ENCODE measurements around the gene ANP32A. TPM values are rescaled to one million over a fixed set of nuclear protein-coding genes. Genes with fewer than 3 reads are reported as not detected.
A peak's percentile ranks its signal among the peaks of the same experiment; 100 is the strongest.

Gene ANP32A
- total and polyA plus RNA-seq, 8 donors, result 34.4 to 112 (median 68.7) TPM

- 72 to 82% (median 73%) methylated on average over 17 of the region's 17 CpGs for WGBS, 5 donors
- TF ChIP-seq EP300 (IDR thresholded peaks at IDR 0.05) (no peak), POLR2AphosphoS5 (IDR thresholded peaks at IDR 0.05) (no peak)
- H3K36me3 ChIP-seq, result peaks cover 23 to 96% (median 93%) of the 10 kb centered on the region in 4 donors
- intact Hi-C loops (cut with DNase I; ENCODE audit: low total_unique reads), result loop anchor here (5.0 kb wide), 1 partner anchor 95 kb away; no protein-coding TSS in a partner anchor
- peak overlapping the region in 3 of 5 donors; percentile 24 to 67 (median 61) for H3K27ac ChIP-seq
- peak overlapping the region in 1 of 4 donors; percentile 4 for H3K4me3 ChIP-seq
- H3K27me3 ChIP-seq, result no peaks in the 10 kb centered on the region
- H3K9me3 ChIP-seq, result no peaks in the 10 kb centered on the region
- DNase-seq, result peak in 1 of 2 donors; percentile 69
- peaks cover 21 to 48% (median 28%) of the 10 kb centered on the region in 4 donors for H3K4me1 ChIP-seq
Observed at GRCh38 chr15:68781766-68782588, 38.7 kb downstream of the ANP32A start.

DNA sequence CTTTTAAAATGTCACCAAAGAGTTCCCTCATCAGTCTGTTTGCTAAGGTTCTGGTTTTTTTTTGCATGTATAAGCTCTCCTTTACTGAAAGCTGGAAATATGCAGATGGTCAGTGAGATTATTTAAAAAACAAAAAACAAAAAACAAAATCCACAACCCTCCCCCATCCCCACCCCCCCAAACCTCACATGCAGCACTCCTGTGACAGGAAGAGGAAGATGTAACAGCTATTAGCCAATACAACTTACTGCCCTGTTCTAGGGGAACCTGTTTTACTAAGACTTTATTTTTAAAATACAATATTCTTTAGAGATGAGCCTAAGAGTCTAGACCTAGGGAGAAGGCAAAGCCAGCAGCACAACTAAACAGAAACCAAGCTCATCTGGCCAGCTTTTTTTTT lies 39.5 kb downstream of the ANP32A start:
- no peaks in the 10 kb centered on the region for H3K9me3 ChIP-seq
- no peaks in the 10 kb centered on the region for H3K27me3 ChIP-seq
- H3K27ac ChIP-seq, result peak overlapping the region in 3 of 5 donors; percentile 24 to 67 (median 61)
- H3K4me1 ChIP-seq, result peaks cover 15 to 50% (median 26%) of the 10 kb centered on the region in 4 donors
- DNase-seq, result no peak
- H3K4me3 ChIP-seq, result peak overlapping the region in 1 of 4 donors; percentile 4
- intact Hi-C loops (cut with DNase I; ENCODE audit: low total_unique reads), result loop anchor here (5.0 kb wide), 1 partner anchor 96 kb away; no protein-coding TSS in a partner anchor
- peaks cover 23 to 88% (median 86%) of the 10 kb centered on the region in 4 donors for H3K36me3 ChIP-seq
- TF ChIP-seq POLR2AphosphoS5 (IDR thresholded peaks at IDR 0.05) (no peak), EP300 (IDR thresholded peaks at IDR 0.05) (no peak), POLR2A (IDR thresholded peaks at IDR 0.05) (no peak)
- TF ChIP-seq, protein P1, sequence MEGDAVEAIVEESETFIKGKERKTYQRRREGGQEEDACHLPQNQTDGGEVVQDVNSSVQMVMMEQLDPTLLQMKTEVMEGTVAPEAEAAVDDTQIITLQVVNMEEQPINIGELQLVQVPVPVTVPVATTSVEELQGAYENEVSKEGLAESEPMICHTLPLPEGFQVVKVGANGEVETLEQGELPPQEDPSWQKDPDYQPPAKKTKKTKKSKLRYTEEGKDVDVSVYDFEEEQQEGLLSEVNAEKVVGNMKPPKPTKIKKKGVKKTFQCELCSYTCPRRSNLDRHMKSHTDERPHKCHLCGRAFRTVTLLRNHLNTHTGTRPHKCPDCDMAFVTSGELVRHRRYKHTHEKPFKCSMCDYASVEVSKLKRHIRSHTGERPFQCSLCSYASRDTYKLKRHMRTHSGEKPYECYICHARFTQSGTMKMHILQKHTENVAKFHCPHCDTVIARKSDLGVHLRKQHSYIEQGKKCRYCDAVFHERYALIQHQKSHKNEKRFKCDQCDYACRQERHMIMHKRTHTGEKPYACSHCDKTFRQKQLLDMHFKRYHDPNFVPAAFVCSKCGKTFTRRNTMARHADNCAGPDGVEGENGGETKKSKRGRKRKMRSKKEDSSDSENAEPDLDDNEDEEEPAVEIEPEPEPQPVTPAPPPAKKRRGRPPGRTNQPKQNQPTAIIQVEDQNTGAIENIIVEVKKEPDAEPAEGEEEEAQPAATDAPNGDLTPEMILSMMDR (IDR thresholded peaks at IDR 0.05), result no peak

DNA sequence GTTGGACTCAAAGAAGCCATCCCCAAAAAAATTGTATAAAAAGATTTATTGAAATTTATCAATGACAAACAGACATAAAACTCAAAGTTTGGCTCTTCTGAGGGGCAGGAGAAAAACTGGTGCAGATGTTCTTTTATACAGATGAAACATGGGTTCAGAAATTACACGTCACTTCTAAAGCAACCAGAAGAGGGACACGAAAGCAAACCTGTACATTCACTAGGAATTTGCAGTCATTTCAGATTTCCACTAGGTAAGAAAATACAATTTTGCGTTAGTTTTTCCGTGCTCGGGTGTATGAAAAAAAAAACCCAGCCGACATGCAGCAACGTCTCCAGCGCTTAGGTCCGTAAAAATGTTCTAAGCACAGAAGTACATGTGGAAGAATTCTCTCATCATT lies 41.8 kb downstream of the ANP32A start:
- intact Hi-C loops (cut with DNase I; ENCODE audit: low total_unique reads), result no loop called here
- peak in 1 of 2 donors; percentile 10 for DNase-seq
- H3K27ac ChIP-seq, result no peak overlapping the region
- H3K36me3 ChIP-seq, result peaks cover 16 to 67% (median 65%) of the 10 kb centered on the region in 4 donors
- no peak overlapping the region for H3K4me3 ChIP-seq
- 86 to 90% (median 86%) methylated on average over 9 of the region's 9 CpGs for WGBS, 5 donors
- H3K9me3 ChIP-seq, result no peaks in the 10 kb centered on the region
- TF ChIP-seq EP300 (IDR thresholded peaks at IDR 0.05), result no peak
- no peak for TF ChIP-seq POLR2A (IDR thresholded peaks at IDR 0.05)
- TF ChIP-seq POLR2AphosphoS5 (IDR thresholded peaks at IDR 0.05), result no peak
- TF ChIP-seq, protein P1 (IDR thresholded peaks at IDR 0.05), result no peak
- peaks cover under 1 to 38% (median 13%) of the 10 kb centered on the region in 4 donors for H3K4me1 ChIP-seq
- no peaks in the 10 kb centered on the region for H3K27me3 ChIP-seq

- 83 to 92% (median 91%) methylated on average over 10 of the region's 10 CpGs for WGBS, 5 donors
- intact Hi-C loops (cut with DNase I; ENCODE audit: low total_unique reads), result no loop called here
- TF ChIP-seq POLR2A (IDR thresholded peaks at IDR 0.05), result no peak
- no peak for TF ChIP-seq EP300 (IDR thresholded peaks at IDR 0.05)
- TF ChIP-seq, protein P1 (IDR thresholded peaks at IDR 0.05), result no peak
- H3K4me1 ChIP-seq, result peaks cover 0 to 19% (median 8%) of the 10 kb centered on the region in 4 donors
- H3K27me3 ChIP-seq, result no peaks in the 10 kb centered on the region
- no peak overlapping the region for H3K4me3 ChIP-seq
- no peaks in the 10 kb centered on the region for H3K9me3 ChIP-seq
- H3K36me3 ChIP-seq, result peaks cover 12 to 45% (median 43%) of the 10 kb centered on the region in 4 donors
- DNase-seq, result no peak
- peak overlapping the region in 2 of 5 donors; percentile 43 to 60 for H3K27ac ChIP-seq
Observed at GRCh38 chr15:68776477-68777270, 44.0 kb downstream of the ANP32A start.
